Endothelial cell of umbilical vein (primary cell): ENCODE results near the gene SNAP25. TPM values are rescaled to one million over a fixed set of nuclear protein-coding genes. Genes with fewer than 3 reads are reported as not detected.

Experiments
- BruUV-seq: library from RNA; stranded (reverse); fragments of 400-500 nt; replicated peaks from 2 replicates; lab custom pipeline; 2021; lab: Mats Ljungman, UMichigan
- CTCF ChIA-PET: fragments of 300-600, 350-600 bp; sonication (Branson Sonifier 250); formaldehyde crosslinking; loops from one replicate; lab custom pipeline; 2021; ENCODE audit warnings: antibody characterized with exemption, inconsistent platforms; lab: Charles Lee
- POLR2A ChIA-PET: fragments of 300-600, 350-600 bp; sonication (Branson Sonifier 250); formaldehyde crosslinking; loops from one replicate; lab custom pipeline; 2021; ENCODE audit warnings: antibody characterized with exemption, inconsistent platforms; lab: Charles Lee
- DNase-seq: peaks from one replicate; pipeline ENCODE4 v3.0.0-alpha.2; 2011; ENCODE audit warnings: low read depth, low spot score
- FAIRE-seq: peaks from 2 replicates; lab custom pipeline; 2011; peaks lifted over from hg19 to GRCh38; lab: Jason Lieb, UNC
- H2AFZ ChIP-seq: 2 replicates; pipeline ENCODE4 v1.6.0; 2012; ENCODE audit warnings: low read depth, low read length, control low read depth, inconsistent platforms
- H3K27ac ChIP-seq: 2 replicates; pipeline ENCODE4 v1.5.1; 2011; ENCODE audit warnings: low read depth, mild to moderate bottlenecking, control low read depth, low read length, moderate library complexity; ENCODE audit not compliant: insufficient read depth
- H3K27me3 ChIP-seq, 2 experiments: 2 replicates each; pipeline versions ENCODE4 v1.6.0 to v1.6.1; 2011; ENCODE audit warnings: low read length in 2 of 2, mixed read lengths in 1 of 2; ENCODE audit not compliant: control insufficient read depth in 2 of 2, insufficient read depth in 2 of 2
- H3K36me3 ChIP-seq, 2 experiments: 2 replicates in 1 of 2; 3 replicates in 1 of 2; pipeline ENCODE4 v1.5.1; 2011; ENCODE audit warnings: low read length in 2 of 2, mild to moderate bottlenecking in 1 of 2, moderate library complexity in 1 of 2; ENCODE audit not compliant: control insufficient read depth in 2 of 2, insufficient read depth in 2 of 2; ENCODE audit errors: extremely low read depth in 1 of 2
- H3K4me1 ChIP-seq: 3 replicates; pipeline ENCODE4 v1.5.1; 2011; ENCODE audit warnings: mild to moderate bottlenecking, low read length; ENCODE audit not compliant: control insufficient read depth, insufficient read depth; ENCODE audit errors: extremely low read depth
- H3K4me2 ChIP-seq: 2 replicates; pipeline ENCODE4 v1.6.1; 2011; ENCODE audit warnings: low read length, control low read depth, mixed read lengths; ENCODE audit not compliant: insufficient read depth
- H3K4me3 ChIP-seq, 3 experiments: fragments of 200-600 bp in 1 of 3; sonication (generic), shearing (Covaris generic) in 1 of 3; replicated peaks in 1 of 3; 2 replicates each; pipeline ENCODE4 v1.5.1; 2011 to 2016; ENCODE audit warnings: control low read depth in 3 of 3, low read length in 3 of 3, mild to moderate bottlenecking in 2 of 3, inconsistent platforms in 1 of 3, low read depth in 1 of 3, moderate library complexity in 1 of 3; ENCODE audit not compliant: insufficient read depth in 1 of 3
- H3K79me2 ChIP-seq: 2 replicates; pipeline ENCODE4 v1.6.0; 2012; ENCODE audit warnings: low read length, inconsistent platforms; ENCODE audit not compliant: control insufficient read depth, insufficient read depth
- H3K9ac ChIP-seq: replicated peaks from 2 replicates; pipeline ENCODE3; 2011; ENCODE audit warnings: low read length, control low read depth; ENCODE audit not compliant: insufficient read depth; ENCODE audit errors: extremely low read depth
- H3K9me1 ChIP-seq: replicated peaks from 3 replicates; pipeline ENCODE4 v1.6.0; 2011; ENCODE audit warnings: mild to moderate bottlenecking, low read length; ENCODE audit not compliant: control insufficient read depth, insufficient read depth; ENCODE audit errors: extremely low read depth
- H3K9me3 ChIP-seq: replicated peaks from 2 replicates; pipeline ENCODE4 v1.5.1; 2012; ENCODE audit warnings: low read length, inconsistent platforms; ENCODE audit not compliant: control insufficient read depth, insufficient read depth
- H4K20me1 ChIP-seq: replicated peaks from 2 replicates; pipeline ENCODE3; 2011; ENCODE audit warnings: mild to moderate bottlenecking, low read length; ENCODE audit not compliant: control insufficient read depth, insufficient read depth; ENCODE audit errors: extremely low read depth
- EZH2 ChIP-seq: IDR thresholded peaks from 2 replicates; pipeline ENCODE4 v1.6.1; 2012; ENCODE audit warnings: borderline replicate concordance, low read depth, mild to moderate bottlenecking, moderate library complexity, low read length, inconsistent platforms; ENCODE audit not compliant: severe bottlenecking
- FOS ChIP-seq: IDR thresholded peaks from 2 replicates; pipeline ENCODE4 v1.6.1; 2011; ENCODE audit warnings: mild to moderate bottlenecking, low read length, moderate library complexity, borderline replicate concordance; ENCODE audit not compliant: insufficient read depth
- GATA2 ChIP-seq: IDR thresholded peaks from 2 replicates; pipeline ENCODE4 v1.7.0; 2011; ENCODE audit warnings: low read depth, mild to moderate bottlenecking, moderate library complexity, mixed read lengths, low read length; ENCODE audit not compliant: insufficient read length, insufficient read depth
- JUN ChIP-seq: IDR thresholded peaks from 2 replicates; pipeline ENCODE4 v1.6.1; 2011; ENCODE audit warnings: borderline replicate concordance, low read depth; ENCODE audit not compliant: insufficient read length, insufficient read depth
- MYC ChIP-seq: IDR thresholded peaks from one replicate; pipeline ENCODE4 v1.6.1; 2011; ENCODE audit warnings: mild to moderate bottlenecking, low read depth, low read length
- POLR2A ChIP-seq: IDR thresholded peaks from 2 replicates; pipeline ENCODE4 v1.6.1; 2012; ENCODE audit warnings: low read depth, mild to moderate bottlenecking, control low read depth, low read length
- POLR2AphosphoS5 ChIP-seq: IDR thresholded peaks from 2 replicates; pipeline ENCODE4 v1.6.1; 2012; ENCODE audit warnings: low read depth, mild to moderate bottlenecking, control low read depth, low read length, moderate library complexity; ENCODE audit not compliant: insufficient read depth
- dilution Hi-C: fragments of 300-500 bp; cut with MboI; formaldehyde crosslinking; loops from one replicate; pipeline ENCODE4 v1.15.0; 2019; ENCODE audit warnings: low sequenced_read_pairs; ENCODE audit not compliant: extremely low pct_ligation_motif_present
- intact Hi-C: fragments of 100-400 bp; cut with micrococcal nuclease; formaldehyde crosslinking; loops from one replicate; pipeline ENCODE4 v1.10.0; 2022
- polyA plus RNA-seq, 4 experiments: library from polyadenylated mRNA; depleted of rRNA in 3 of 4; stranded (reverse) in 3 of 4; unstranded in 1 of 4; fragments of >200 nt; gene quantifications; 2 replicates each; pipeline versions ENCODE4 v1.2.1 to v1.2.3, GENCODE V29; 2011 to 2012; ENCODE audit warnings: missing spikeins in 1 of 4
- total RNA-seq: library from RNA; stranded (reverse); gene quantifications from 2 replicates; pipeline ENCODE4 v1.2.3, GENCODE V29; 2021
- TF ChIP-seq, protein P1 (sequence below): IDR thresholded peaks from 2 replicates; pipeline ENCODE4 v1.6.1; 2011; ENCODE audit not compliant: insufficient read depth, insufficient read length
- TF ChIP-seq, protein P2 (sequence below), 2 donors: IDR thresholded peaks; 1 replicate in 1 of 2; 2 replicates in 1 of 2; pipeline ENCODE4 v1.5.1; 2011; ENCODE audit warnings: low read length in 2 of 2, mild to moderate bottlenecking in 2 of 2, moderate library complexity in 2 of 2, control low read depth in 1 of 2, inconsistent platforms in 1 of 2, low read depth in 1 of 2; ENCODE audit not compliant: insufficient read depth in 1 of 2; ENCODE audit errors: extremely low read depth in 1 of 2

The SNAP25 gene
- total and polyA plus RNA-seq, 2 donors (not counting 3 experiments of a cell fraction or from before 2014, with no cell fraction given): 3.9 to 4.4 TPM

DNA sequence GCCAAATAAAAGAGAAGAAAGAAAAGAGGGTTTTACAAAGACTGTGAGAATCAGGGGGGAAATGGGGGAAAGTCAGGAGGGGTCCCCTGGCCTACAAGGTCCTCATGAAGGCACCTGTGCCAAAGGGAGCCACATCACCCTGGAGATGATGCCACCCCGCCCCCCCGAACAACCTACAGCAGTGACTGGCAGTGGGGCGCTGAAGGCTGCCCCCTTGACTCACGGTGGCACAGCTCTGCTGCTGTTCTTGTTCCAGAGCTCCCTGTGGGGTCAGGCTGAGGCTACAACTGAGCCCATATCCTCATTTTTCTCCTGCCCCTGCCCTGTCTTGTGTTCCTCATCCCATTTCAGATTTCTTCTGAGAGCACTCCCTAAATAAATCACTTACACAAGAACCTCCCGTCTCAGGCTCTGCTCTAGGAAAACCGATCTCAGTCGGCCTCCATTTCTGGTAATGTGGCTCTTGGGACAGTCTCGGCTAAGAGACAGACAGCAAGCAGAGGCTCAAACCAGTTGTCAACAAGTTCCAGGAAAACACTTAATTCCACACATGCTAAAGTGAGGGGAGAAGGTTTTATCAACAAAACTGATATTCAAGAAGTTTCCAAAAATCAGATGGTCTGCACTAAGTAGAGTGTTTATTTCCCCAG lies 105.7 kb downstream of the SNAP25 start:
- intact Hi-C loops: no loop called here
- TF ChIP-seq FOS (no peak), POLR2AphosphoS5 (no peak), GATA2 (no peak), MYC (no peak), JUN (no peak), POLR2A (no peak), EZH2 (no peak)
- TF ChIP-seq, protein P1, sequence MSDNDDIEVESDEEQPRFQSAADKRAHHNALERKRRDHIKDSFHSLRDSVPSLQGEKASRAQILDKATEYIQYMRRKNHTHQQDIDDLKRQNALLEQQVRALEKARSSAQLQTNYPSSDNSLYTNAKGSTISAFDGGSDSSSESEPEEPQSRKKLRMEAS: no peak
- TF ChIP-seq, protein P2, sequence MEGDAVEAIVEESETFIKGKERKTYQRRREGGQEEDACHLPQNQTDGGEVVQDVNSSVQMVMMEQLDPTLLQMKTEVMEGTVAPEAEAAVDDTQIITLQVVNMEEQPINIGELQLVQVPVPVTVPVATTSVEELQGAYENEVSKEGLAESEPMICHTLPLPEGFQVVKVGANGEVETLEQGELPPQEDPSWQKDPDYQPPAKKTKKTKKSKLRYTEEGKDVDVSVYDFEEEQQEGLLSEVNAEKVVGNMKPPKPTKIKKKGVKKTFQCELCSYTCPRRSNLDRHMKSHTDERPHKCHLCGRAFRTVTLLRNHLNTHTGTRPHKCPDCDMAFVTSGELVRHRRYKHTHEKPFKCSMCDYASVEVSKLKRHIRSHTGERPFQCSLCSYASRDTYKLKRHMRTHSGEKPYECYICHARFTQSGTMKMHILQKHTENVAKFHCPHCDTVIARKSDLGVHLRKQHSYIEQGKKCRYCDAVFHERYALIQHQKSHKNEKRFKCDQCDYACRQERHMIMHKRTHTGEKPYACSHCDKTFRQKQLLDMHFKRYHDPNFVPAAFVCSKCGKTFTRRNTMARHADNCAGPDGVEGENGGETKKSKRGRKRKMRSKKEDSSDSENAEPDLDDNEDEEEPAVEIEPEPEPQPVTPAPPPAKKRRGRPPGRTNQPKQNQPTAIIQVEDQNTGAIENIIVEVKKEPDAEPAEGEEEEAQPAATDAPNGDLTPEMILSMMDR (IDR thresholded peaks at IDR 0.05; ENCODE audit: extremely low read depth in 1 of 2, insufficient read depth in 1 of 2, low read depth in 1 of 2, low read length in 2 of 2): no peak

More for the DNA sequence above, 105.7 kb downstream of the SNAP25 start:
- no peak for DNase-seq
- H3K27me3 ChIP-seq: no peaks in the 10 kb centered on the region
- no peak overlapping the region for H3K9ac ChIP-seq
- BruUV-seq: no TSS peak
- H3K4me1 ChIP-seq: no peaks in the 10 kb centered on the region
- no peaks in the 10 kb centered on the region for H3K36me3 ChIP-seq
- no peaks in the 10 kb centered on the region for H4K20me1 ChIP-seq
- ChIA-PET POLR2A (no interaction called here), CTCF (interaction anchor here (1.0 kb wide), 1 partner anchor 11 kb away, joined by 3 read pairs; no protein-coding TSS in a partner anchor)
- no peaks in the 10 kb centered on the region for H3K9me3 ChIP-seq
- no peaks in the 10 kb centered on the region for H3K79me2 ChIP-seq
- no peak overlapping the region for H3K27ac ChIP-seq
- no peak overlapping the region for H2AFZ ChIP-seq
- no peak overlapping the region for H3K4me2 ChIP-seq
- H3K4me3 ChIP-seq: no peak overlapping the region
- dilution Hi-C loops: no loop called here
- FAIRE-seq: no peak
- no peaks in the 10 kb centered on the region for H3K9me1 ChIP-seq
